ENCODE results near the gene UTS2R. TPM values are rescaled to one million over a fixed set of nuclear protein-coding genes. Genes with fewer than 3 reads are reported as not detected.

UTS2R gene
- polyA plus RNA-seq, 1 experiment: not detected

DNA sequence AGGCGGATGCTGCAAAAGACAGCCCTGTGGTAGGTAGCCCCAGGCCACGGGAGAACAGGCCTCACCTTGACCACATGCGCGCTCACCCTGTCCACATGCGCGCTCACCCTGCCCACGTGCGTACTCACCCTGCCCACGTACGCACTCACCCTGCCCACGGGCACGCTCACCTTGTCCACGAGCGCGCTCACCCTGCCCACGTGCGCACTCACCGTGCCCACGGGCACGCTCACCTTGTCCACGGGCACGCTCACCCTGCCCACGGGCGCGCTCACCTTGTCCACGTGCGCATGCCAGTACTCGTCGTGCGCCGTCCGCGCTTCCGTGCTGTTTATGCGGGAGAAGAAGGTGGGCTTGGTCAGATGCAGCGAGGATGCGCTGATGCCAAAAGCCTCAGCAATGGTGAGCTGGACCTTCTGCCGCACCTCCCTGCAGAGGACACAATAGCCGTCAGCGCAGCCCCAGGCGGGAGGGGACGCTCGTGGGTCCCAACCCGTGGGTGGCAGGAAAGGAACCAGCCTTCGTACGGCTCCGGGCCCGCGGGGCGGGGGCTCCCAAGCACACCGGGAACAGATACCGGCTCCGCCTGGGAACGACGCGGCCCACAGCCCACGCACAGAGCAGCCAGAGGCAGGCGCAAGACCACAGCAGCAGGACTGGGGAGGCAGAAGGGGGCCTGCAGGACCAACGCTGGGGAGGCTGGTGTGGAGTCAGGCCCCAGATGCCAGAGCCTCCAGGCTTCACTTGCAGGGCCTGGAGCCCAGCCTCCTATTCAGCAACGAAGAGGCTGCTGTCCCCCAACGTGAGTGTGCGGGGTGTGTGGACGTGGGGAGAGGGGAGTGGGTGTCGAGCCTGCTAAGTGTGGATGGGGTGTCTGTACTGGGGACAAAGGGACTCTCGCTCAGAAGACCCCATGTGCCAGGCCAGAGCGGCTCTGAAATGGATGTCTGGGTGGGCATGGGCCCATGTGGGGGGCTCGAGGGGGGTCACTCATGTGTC is 32.4 kb downstream of the UTS2R start:
- no peak for TF ChIP-seq CTCF (IDR thresholded peaks at IDR 0.05; ENCODE audit: low read depth, low read length)
- H3K9me3 ChIP-seq (ENCODE audit: control insufficient read depth, insufficient read depth, low read length): no peaks in the 10 kb centered on the region; the same call in 1 of the 2 replicates
- ChIA-PET POLR2A (no interaction called here), CTCF (interaction anchor here (0.6 kb wide), 1 partner anchor 147 kb away, joined by 4 read pairs; no protein-coding TSS in a partner anchor)
- no peak overlapping the region for H3K4me3 ChIP-seq (ENCODE audit: low read depth, low read length)
- DNase-seq (ENCODE audit: low read depth, low spot score): no peak
- no peaks in the 10 kb centered on the region for H3K27me3 ChIP-seq (ENCODE audit: control insufficient read depth, insufficient read depth, low read length)
- H3K27ac ChIP-seq (ENCODE audit: low read depth, low read length): no peak overlapping the region

DNA sequence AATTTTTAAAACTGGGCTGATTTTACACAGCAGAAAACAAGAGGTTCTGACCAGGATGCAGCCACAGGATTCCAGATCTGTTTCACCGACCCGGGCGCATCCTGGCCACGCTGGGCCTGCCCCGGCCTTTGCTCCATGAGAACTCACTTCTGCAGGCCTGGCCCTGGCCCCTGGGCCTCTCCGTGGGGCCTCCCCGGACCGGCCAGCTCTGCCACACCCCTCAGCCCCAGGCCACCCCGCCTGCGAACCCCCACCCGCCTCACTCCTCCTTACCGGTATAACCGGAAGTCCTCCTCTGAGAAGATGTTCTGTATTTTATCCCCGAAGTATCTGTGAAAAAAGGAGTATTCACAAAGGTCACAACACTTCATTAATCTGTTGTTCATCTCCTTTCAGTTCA is 33.5 kb downstream of the UTS2R start:
- no peak overlapping the region for H3K4me3 ChIP-seq (ENCODE audit: low read depth, low read length)
- no peak for TF ChIP-seq CTCF (IDR thresholded peaks at IDR 0.05; ENCODE audit: low read depth, low read length)
- no peaks in the 10 kb centered on the region for H3K27me3 ChIP-seq (ENCODE audit: control insufficient read depth, insufficient read depth, low read length)
- H3K9me3 ChIP-seq (ENCODE audit: control insufficient read depth, insufficient read depth, low read length): no peaks in the 10 kb centered on the region; the same call in 1 of the 2 replicates
- ChIA-PET CTCF (no interaction called here), POLR2A (no interaction called here)
- no peak overlapping the region for H3K27ac ChIP-seq (ENCODE audit: low read depth, low read length)
- no peak for DNase-seq (ENCODE audit: low read depth, low spot score)

DNA sequence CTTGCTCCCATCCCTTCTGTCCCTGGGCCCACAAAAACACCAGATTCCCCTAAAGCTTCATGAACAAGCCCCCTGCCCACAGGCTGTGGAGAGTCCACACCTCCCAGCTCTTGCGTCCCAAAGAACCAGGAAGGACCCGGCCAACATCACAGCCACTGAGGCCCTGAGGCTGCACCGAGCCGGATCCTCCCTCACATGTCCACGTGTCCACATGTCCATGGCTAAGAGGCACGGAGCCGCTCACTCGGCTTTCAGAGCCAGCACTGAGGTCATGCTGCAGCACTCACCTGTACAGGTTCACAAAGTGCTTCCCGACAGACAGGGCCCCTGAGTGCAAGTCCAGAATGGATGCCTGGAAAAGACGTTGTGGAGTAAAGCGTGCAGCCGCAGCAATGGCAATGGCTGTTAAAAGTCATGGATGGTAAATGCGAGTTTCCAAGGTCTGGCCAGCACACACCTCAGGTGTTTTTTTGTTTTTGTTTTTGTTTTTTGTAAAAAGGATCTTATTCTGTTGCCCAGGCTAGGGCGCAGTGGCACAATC is 34.6 kb downstream of the UTS2R start:
- TF ChIP-seq CTCF (IDR thresholded peaks at IDR 0.05; ENCODE audit: low read depth, low read length): no peak
- POLR2A ChIA-PET: no interaction called here
- CTCF ChIA-PET: no interaction called here
- Histone ChIP-seq H3K27ac (ENCODE audit: low read depth, low read length) (no peak overlapping the region), H3K4me3 (ENCODE audit: low read depth, low read length) (no peak overlapping the region), H3K27me3 (ENCODE audit: control insufficient read depth, insufficient read depth, low read length) (no peaks in the 10 kb centered on the region), H3K9me3 (ENCODE audit: control insufficient read depth, insufficient read depth, low read length) (no peaks in the 10 kb centered on the region; the same call in 1 of the 2 replicates)
- no peak for DNase-seq (ENCODE audit: low read depth, low spot score)

- CTCF ChIA-PET: no interaction called here
These were observed 35.7 kb downstream of the UTS2R start for GRCh38 chr17:82407255-82407654.

More at GRCh38 chr17:82407255-82407654, 35.7 kb downstream of the UTS2R start:
- Histone ChIP-seq H3K9me3 (ENCODE audit: control insufficient read depth, insufficient read depth, low read length) (no peaks in the 10 kb centered on the region; the same call in 1 of the 2 replicates), H3K27ac (ENCODE audit: low read depth, low read length) (no peak overlapping the region), H3K27me3 (ENCODE audit: control insufficient read depth, insufficient read depth, low read length) (no peaks in the 10 kb centered on the region), H3K4me3 (ENCODE audit: low read depth, low read length) (no peak overlapping the region)
- POLR2A ChIA-PET: interaction anchor here (0.7 kb wide), 1 partner anchor 11 kb away, joined by 3 read pairs; the partner anchor contains the start of gene HEXD
- TF ChIP-seq CTCF (IDR thresholded peaks at IDR 0.05; ENCODE audit: low read depth, low read length): no peak
- DNase-seq (ENCODE audit: low read depth, low spot score): no peak
